HepG2 (cell line): ENCODE results near the gene PLB1. TPM values are rescaled to one million over a fixed set of nuclear protein-coding genes. Genes with fewer than 3 reads are reported as not detected.

Experiments used
- ATAC-seq: fragments of 200-7000 bp; cut with Tn5 transposase; 3 replicates; pipeline ENCODE4 v1.9.1; 2020; ENCODE audit warnings: mild to moderate bottlenecking, moderate library complexity
- BruUV-seq: library from RNA; stranded (reverse); fragments of 400-500 nt; replicated peaks from 2 replicates; lab custom pipeline; 2021; lab: Mats Ljungman, UMichigan
- CTCF ChIA-PET: fragments of 300-600 bp; formaldehyde crosslinking; extraction: SDS; loops from one replicate; lab custom pipeline; 2021; ENCODE audit warnings: low total read pairs, inconsistent platforms, low intra/inter-chr PET ratio; lab: Yijun Ruan, JAX
- POLR2A ChIA-PET: fragments of 350-600 bp; sonication (Branson Sonifier 250); formaldehyde crosslinking; loops from one replicate; lab custom pipeline; 2020; ENCODE audit warnings: antibody characterized with exemption, inconsistent platforms; lab: Yijun Ruan, JAX
- DNase-seq: peaks from one replicate; pipeline ENCODE4 v3.0.0-alpha.2; 2015; ENCODE audit warnings: low spot score
- FAIRE-seq: peaks from 3 replicates; lab custom pipeline; 2011; peaks lifted over from hg19 to GRCh38; lab: Jason Lieb, UNC
- H2AFZ ChIP-seq: one replicate; pipeline ENCODE4 v1.6.1; 2011; ENCODE audit warnings: low read length, inconsistent platforms
- H3K27ac ChIP-seq: fragments of 300-600 bp; 3 replicates; pipeline ENCODE4 v1.8.0; 2011; ENCODE audit warnings: mixed run types, mild to moderate bottlenecking, mixed read lengths, low read length, inconsistent platforms; ENCODE audit not compliant: insufficient read depth; ENCODE audit errors: extremely low read length
- H3K27me3 ChIP-seq, 2 experiments: fragments of 200-600 bp in 1 of 2; 2 replicates in 1 of 2; 3 replicates in 1 of 2; pipeline versions ENCODE4 v1.6.0 to v1.8.0; 2011; ENCODE audit warnings: low read length in 2 of 2, mild to moderate bottlenecking in 2 of 2, moderate library complexity in 2 of 2, inconsistent platforms in 1 of 2; ENCODE audit not compliant: insufficient read depth in 2 of 2, control insufficient read depth in 1 of 2
- H3K36me3 ChIP-seq, 2 experiments: fragments of 200-600 bp in 1 of 2; replicated peaks in 1 of 2; 2 replicates in 1 of 2; 3 replicates in 1 of 2; pipeline versions ENCODE4 v1.5.1 to v1.8.0; 2011; ENCODE audit warnings: low read length in 2 of 2, inconsistent platforms in 1 of 2; ENCODE audit not compliant: insufficient read depth in 2 of 2, control insufficient read depth in 1 of 2
- H3K4me1 ChIP-seq: 2 replicates; pipeline ENCODE4 v1.5.1; 2012; ENCODE audit warnings: low read length, inconsistent platforms; ENCODE audit not compliant: insufficient read depth
- H3K4me2 ChIP-seq: 2 replicates; pipeline ENCODE4 v1.6.0; 2011; ENCODE audit warnings: low read depth, low read length, inconsistent platforms
- H3K4me3 ChIP-seq, 3 experiments: fragments of 200-600 bp in 1 of 3; sonication (generic), shearing (Covaris generic) in 1 of 3; replicated peaks in 1 of 3; 2 replicates each; pipeline ENCODE4 v1.5.1; 2011 to 2016; ENCODE audit warnings: low read length in 3 of 3, inconsistent platforms in 2 of 3, low read depth in 2 of 3, mild to moderate bottlenecking in 2 of 3, control low read depth in 1 of 3, mixed read lengths in 1 of 3; ENCODE audit not compliant: insufficient read depth in 1 of 3
- H3K79me2 ChIP-seq: one replicate; pipeline ENCODE4 v1.6.1; 2011; ENCODE audit warnings: low read length, inconsistent platforms; ENCODE audit not compliant: insufficient read depth
- H3K9ac ChIP-seq: 2 replicates; pipeline ENCODE4 v1.6.0; 2011; ENCODE audit warnings: mild to moderate bottlenecking, low read depth, low read length, inconsistent platforms; ENCODE audit not compliant: insufficient read depth
- H3K9me3 ChIP-seq: 2 replicates; pipeline ENCODE4 v1.5.1; 2012; ENCODE audit warnings: mild to moderate bottlenecking, low read length
- H4K20me1 ChIP-seq: 2 replicates; pipeline ENCODE4 v1.6.0; 2011; ENCODE audit warnings: inconsistent platforms, mild to moderate bottlenecking, low read length, moderate library complexity; ENCODE audit not compliant: insufficient read depth
- DNMT1 ChIP-seq: sonication (generic); formaldehyde crosslinking; IDR thresholded peaks from 2 replicates; pipeline ENCODE4 v1.5.1; 2020; ENCODE audit warnings: mild to moderate bottlenecking, missing genetic modification reagents
- HDAC6 ChIP-seq: fragments of 200-600 bp; sonication (generic); IDR thresholded peaks from 2 replicates; pipeline ENCODE4 v1.7.0; 2017; ENCODE audit warnings: mild to moderate bottlenecking, antibody characterized with exemption, low read length, low read depth
- MIER3 ChIP-seq: IDR thresholded peaks from 2 replicates; pipeline ENCODE4 v1.6.1; 2016; ENCODE audit warnings: missing compliant biosample characterization, borderline replicate concordance
- NFE2 ChIP-seq: sonication (generic); formaldehyde crosslinking; IDR thresholded peaks from 2 replicates; pipeline ENCODE4 v1.4.0; 2020; ENCODE audit warnings: missing genetic modification reagents
- SMC3 ChIP-seq: IDR thresholded peaks from 2 replicates; pipeline ENCODE4 v1.6.1; 2011; ENCODE audit warnings: low read length, improper control_type of control experiment
- ZNF432 ChIP-seq: sonication (generic); formaldehyde crosslinking; IDR thresholded peaks from 2 replicates; pipeline ENCODE4 v1.5.0; 2020; ENCODE audit warnings: missing genetic modification reagents, mild to moderate bottlenecking, borderline replicate concordance
- WGBS: methylation state at CpG from one replicate; pipeline ENCODE4 v1.1.6; 2017; ENCODE audit warnings: low lambda C conversion rate; 5-methylcytosine and 5-hydroxymethylcytosine counted together
- in situ Hi-C: cut with HindIII; loops from 2 replicates; pipeline ENCODE4 v1.10.0; 2017; ENCODE audit warnings: low pct_unique_long_range_greater_than_20kb; ENCODE audit not compliant: extremely low pct_ligation_motif_present
- intact Hi-C: fragments of 100-400 bp; cut with micrococcal nuclease; formaldehyde crosslinking; loops from one replicate; pipeline ENCODE4 v1.10.0; 2022; ENCODE audit not compliant: unreplicated experiment
- polyA plus RNA-seq, 8 experiments: library from polyadenylated mRNA; depleted of rRNA in 3 of 8; stranded (reverse) in 7 of 8; unstranded in 1 of 8; fragments of >200 nt; fragmentation: Illumina TruSeq in 4 of 8; extraction: Trizol in 4 of 8; gene quantifications; 2 replicates each; pipeline versions ENCODE4 v1.2.1 to v1.2.3, GENCODE V29; 2011 to 2016; ENCODE audit warnings: low read depth in 4 of 8, missing spikeins in 1 of 8, mixed read lengths in 1 of 8; ENCODE audit not compliant: insufficient read depth in 1 of 8
- total RNA-seq, 5 experiments: library from RNA; depleted of rRNA; stranded (reverse); fragments of >200 nt; fragmentation: Illumina TruSeq; extraction: Trizol; gene quantifications; 2 replicates each; pipeline ENCODE4 v1.2.3, GENCODE V29; 2016; ENCODE audit warnings: low read depth in 1 of 5
- TF ChIP-seq, protein P1 (sequence below): sonication (generic); formaldehyde crosslinking; conservative IDR thresholded peaks from 2 replicates; pipeline ENCODE4 v1.4.0; 2020; ENCODE audit warnings: missing genetic modification reagents

PLB1 gene
- total and polyA plus RNA-seq, 2 of the 13 experiments (the other 11 are each of a cell fraction or from before 2014, with no cell fraction given) = 0.20 to 1.8 TPM

DNA sequence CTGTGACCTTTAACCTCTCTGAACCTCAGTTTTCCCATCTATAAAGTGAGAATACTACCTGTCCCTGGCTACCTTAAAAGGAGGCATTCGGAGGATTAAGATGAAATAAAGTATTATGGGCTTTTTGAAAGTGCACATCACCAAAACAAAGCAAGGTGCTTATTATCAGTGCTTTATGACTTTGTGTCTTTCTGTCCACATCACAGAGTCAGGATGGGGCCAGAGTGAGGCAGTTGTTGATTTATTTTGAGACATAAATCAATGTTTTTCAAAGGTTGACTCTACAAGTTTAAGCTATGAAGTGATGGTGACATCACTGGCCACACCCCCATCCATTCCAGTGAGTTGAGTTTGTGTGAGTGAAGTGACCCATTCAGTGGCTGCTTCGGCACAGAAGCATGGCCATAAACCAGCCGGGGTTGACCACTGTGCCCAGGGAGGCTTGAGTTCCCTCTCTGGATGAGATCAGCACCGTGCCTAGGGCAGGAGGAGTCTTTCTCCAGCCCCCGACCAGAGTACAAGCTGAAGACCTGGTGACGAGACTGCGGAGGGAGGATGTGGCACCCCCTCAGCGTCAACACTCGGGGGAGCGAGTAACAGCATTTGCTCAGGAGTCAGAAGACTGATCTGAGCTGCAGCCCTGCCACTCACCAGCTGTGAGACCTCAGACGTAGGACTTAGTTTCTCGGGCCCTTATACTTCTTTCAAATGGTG, 166.8 kb downstream of the PLB1 start (continued):
- TF ChIP-seq, protein P1, sequence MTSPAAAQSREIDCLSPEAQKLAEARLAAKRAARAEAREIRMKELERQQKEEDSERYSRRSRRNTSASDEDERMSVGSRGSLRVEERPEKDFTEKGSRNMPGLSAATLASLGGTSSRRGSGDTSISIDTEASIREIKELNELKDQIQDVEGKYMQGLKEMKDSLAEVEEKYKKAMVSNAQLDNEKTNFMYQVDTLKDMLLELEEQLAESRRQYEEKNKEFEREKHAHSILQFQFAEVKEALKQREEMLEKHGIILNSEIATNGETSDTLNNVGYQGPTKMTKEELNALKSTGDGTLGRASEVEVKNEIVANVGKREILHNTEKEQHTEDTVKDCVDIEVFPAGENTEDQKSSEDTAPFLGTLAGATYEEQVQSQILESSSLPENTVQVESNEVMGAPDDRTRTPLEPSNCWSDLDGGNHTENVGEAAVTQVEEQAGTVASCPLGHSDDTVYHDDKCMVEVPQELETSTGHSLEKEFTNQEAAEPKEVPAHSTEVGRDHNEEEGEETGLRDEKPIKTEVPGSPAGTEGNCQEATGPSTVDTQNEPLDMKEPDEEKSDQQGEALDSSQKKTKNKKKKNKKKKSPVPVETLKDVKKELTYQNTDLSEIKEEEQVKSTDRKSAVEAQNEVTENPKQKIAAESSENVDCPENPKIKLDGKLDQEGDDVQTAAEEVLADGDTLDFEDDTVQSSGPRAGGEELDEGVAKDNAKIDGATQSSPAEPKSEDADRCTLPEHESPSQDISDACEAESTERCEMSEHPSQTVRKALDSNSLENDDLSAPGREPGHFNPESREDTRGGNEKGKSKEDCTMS (CRISPR knock-in tag) = no peak
- TF ChIP-seq NFE2 (CRISPR knock-in tag) (no peak), DNMT1 (CRISPR knock-in tag) (no peak), ZNF432 (no peak), HDAC6 (no peak)
- TF ChIP-seq, all 625 proteins: peak for 0

GRCh38 chr2:28663359-28663758, 167.5 kb downstream of the PLB1 start:
- peaks cover 33% of the 10 kb centered on the region for H3K4me1 ChIP-seq
- no peak for FAIRE-seq
- POLR2A ChIA-PET = interaction anchor here (1.8 kb wide), 1 partner anchor 88 kb away, joined by 6 read pairs; the partner anchor contains the start of gene PPP1CB
- TF ChIP-seq MIER3 (CRISPR knock-in tag) (no peak), SMC3 (peak; percentile 36; the same call in 1 of the 2 replicates)
- TF ChIP-seq, all 625 proteins: peak for 1
- H3K79me2 ChIP-seq = no peaks in the 10 kb centered on the region
- in situ Hi-C loops (no loop called here), intact Hi-C loops (no loop called here)
- H3K27ac ChIP-seq = no peak overlapping the region
- H3K4me3 ChIP-seq = no peak overlapping the region
- WGBS = 75% methylated on average over 1 of the region's 1 CpG
- no peaks in the 10 kb centered on the region for H3K9me3 ChIP-seq
- no TSS peak for BruUV-seq
- H3K9ac ChIP-seq = no peak overlapping the region
- no peaks in the 10 kb centered on the region for H3K36me3 ChIP-seq
- H3K4me2 ChIP-seq = no peak overlapping the region
- CTCF ChIA-PET = no interaction called here
- DNase-seq (peak; percentile 51), ATAC-seq (peak; percentile 74)
- H2AFZ ChIP-seq = no peak overlapping the region
- peaks cover 1 to 4% of the 10 kb centered on the region in 2 experiments; a peak in 1 of 5 replicates for H3K27me3 ChIP-seq
- no peaks in the 10 kb centered on the region for H4K20me1 ChIP-seq
